IPS-18c (cell line): ENCODE results near the gene TTLL6.
"Not testable (repeated sequence)": the region's sequence is repeated elsewhere in the genome, so short reads cannot be mapped to it uniquely, and the experiment has no call there.

ENCODE experiments used
- H3K4me3 ChIP-seq: 2 replicates; pipeline ENCODE4 v1.7.0; 2013; ENCODE audit warnings: low read depth, mild to moderate bottlenecking, low read length, moderate library complexity; ENCODE audit not compliant: insufficient read depth
- H3K9me3 ChIP-seq: one replicate; pipeline ENCODE4 v1.6.1; 2013; ENCODE audit warnings: mild to moderate bottlenecking, low read length, moderate library complexity; ENCODE audit not compliant: control insufficient read depth, insufficient read depth

TTLL6 gene

DNA sequence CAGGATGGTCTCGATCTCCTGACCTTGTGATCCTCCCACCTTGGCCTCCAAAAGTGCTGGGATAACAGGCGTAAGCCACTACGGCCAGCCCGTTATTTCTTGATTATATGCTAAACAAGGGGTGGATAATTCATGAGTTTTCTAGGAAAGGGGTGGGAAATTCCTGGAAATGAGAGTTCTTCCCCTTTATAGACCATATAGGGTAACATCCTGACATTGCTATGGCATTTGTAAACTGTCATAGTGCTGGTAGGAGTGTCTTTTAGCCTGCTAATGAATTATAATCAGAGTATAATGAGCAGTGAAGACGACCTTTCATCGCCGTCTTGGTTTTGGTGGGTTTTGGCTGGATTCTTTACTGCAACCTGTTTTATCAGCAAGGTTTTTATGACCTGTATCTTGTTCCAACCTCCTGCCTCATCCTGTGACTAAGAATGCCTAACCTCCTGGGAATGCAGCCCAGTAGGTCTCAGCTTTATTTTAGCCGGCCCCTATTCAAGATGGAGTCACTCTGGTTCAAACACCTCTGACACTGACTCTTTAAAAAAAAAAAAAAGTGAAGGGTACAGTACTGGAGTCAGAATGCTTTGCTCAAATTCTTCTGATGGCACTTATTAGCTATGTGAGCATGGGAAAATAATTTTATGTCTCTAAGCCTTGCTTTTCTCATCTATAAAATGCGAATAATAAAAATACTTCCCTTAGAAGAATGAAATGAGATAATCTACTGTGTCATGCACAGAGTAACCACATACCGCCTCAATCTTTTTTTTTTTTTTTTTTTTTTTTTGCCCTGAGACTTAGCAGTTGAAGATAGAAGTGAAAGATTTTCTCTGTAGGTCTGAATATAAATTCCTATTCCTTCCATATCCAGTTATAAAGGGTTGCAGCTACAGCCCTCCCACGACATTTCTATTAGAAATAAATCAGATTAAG is 8.7 kb upstream of the TTLL6 start:
- Histone ChIP-seq H3K9me3 (no peaks in the 10 kb centered on the region), H3K4me3 (no peak overlapping the region)

- H3K9me3 ChIP-seq, H3K4me3 ChIP-seq: not testable (repeated sequence)
These were observed 3.9 kb upstream of the TTLL6 start for GRCh38 chr17:48820936-48821335.

GRCh38 chr17:48819466-48819865 is 2.4 kb upstream of the TTLL6 start:
- no peak overlapping the region for H3K4me3 ChIP-seq
- H3K9me3 ChIP-seq = no peaks in the 10 kb centered on the region

DNA sequence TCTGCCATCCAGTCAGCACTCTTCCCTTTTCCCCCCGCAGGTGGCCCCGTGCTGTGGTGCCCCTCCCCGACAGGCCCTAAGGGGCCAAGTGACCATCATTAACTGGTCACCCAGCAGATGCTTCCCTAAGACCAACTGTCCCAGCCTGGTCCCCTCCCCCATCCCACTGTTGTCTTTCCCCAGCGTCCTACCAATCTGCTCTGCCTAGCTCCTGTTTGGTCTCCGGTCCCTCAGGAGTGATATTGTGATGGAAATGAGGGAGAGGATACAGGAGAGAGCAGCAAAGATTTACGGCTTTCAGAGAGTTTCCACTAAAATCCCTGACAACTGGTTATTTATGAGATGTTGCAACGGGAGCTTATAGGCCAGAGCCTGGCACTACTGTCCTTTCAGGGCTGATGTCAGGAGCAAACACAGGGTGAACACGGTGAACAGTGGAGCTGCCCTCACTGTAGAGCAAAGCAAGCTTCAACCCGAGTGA is 1.4 kb upstream of the TTLL6 start:
- Histone ChIP-seq H3K9me3 (no peaks in the 10 kb centered on the region), H3K4me3 (no peak overlapping the region; the same call in 1 of the 2 replicates)

DNA sequence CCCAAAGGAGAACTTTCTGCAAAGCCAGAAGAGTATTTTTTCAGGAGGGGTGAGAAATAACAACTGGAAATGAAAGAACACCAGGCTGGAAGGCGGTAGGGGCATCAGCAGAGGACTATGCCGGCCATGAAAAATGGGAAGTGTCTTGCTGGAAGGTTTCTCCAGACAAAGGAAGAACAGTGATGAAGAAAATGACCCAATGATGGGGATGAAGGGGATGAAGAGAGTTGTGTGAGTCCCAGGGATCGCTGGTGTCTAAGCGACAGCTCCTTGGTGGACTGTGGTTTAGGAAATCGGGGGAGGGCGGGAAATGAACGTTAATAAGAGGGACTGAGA is 623 bp downstream of the TTLL6 start:
- no peaks in the 10 kb centered on the region for H3K9me3 ChIP-seq
- peak overlapping the region; percentile 84 for H3K4me3 ChIP-seq

DNA sequence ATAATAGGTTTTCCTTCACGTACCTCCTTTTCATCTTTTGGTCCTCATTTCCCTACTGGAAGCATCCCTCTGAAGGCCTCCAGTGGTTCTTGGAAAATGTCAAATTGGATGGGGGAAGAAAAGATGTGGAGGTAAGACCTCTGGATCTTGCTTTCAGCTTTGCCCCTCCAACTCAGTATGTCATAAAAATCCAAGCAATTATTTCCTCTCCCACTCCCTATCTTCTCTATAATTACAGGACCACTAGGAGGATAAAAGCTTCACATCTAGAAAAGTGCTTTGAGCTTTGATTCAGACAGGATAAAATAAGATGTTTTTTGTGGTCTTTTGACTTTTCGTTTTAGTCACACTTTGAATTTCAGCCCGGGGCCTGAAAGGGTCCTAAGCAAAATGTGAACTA is 1.7 kb downstream of the TTLL6 start:
- H3K9me3 ChIP-seq = no peaks in the 10 kb centered on the region
- no peak overlapping the region for H3K4me3 ChIP-seq

DNA sequence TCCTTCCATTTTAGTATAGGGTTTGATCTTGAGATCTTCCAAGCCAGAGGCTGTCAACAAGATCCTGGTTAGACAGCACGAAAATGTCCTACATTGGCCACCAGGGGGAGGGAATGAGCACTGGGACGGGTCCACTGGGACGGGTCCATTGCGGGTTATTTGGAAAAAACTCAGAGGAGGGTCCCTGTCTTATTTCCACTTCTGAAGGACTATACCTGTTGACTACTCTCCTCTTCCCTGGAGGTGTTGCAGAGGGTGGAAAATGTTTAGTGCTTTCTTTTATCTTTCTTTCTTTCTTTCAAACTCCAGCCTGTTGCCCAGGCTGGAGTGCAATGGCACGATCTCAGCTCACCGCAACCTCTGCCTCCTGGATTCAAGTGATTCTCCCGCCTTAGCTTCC is 2.5 kb downstream of the TTLL6 start:
- Histone ChIP-seq H3K9me3 (no peaks in the 10 kb centered on the region), H3K4me3 (no peak overlapping the region)

DNA sequence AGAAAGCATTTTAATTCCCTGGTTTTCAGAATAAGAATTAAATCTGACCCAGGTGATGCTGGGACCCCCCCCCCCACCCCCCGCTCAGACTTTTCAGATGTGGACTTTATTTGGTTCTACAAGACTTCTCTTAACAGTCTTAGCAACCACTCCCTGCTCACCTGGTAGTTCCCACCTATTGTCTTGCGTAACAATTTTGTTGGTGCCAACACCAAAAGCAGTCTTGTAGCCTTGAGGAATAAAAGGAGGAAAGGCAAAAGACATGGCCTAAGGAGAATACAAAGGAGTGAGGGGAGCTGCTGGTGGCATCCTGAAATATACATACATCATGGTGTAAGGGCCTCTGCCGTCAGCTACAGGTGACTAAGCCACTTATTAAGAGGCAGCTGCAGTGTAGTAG is 5.0 kb downstream of the TTLL6 start:
- H3K4me3 ChIP-seq = no peak overlapping the region
- no peaks in the 10 kb centered on the region for H3K9me3 ChIP-seq

DNA sequence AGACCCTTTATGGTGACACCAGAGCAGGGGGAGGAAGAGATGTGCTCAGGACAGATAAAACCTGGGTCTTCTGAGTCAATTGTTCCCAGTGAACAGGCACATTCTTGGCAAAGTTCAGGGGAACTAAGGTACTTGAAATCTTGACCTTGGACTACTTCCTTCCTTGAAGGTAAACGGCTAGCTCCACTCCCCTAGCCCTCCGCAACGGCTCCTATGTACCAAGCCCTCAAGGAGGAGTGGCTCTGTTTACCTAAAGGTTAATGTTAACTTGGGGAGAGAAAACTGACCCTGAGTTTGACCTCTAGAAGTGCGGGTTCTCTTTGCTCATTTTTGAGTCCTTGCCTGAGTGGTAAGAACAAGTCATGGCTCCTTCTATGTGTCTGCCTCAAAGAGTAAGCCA is 7.8 kb downstream of the TTLL6 start:
- Histone ChIP-seq H3K4me3 (no peak overlapping the region), H3K9me3 (no peaks in the 10 kb centered on the region)

DNA sequence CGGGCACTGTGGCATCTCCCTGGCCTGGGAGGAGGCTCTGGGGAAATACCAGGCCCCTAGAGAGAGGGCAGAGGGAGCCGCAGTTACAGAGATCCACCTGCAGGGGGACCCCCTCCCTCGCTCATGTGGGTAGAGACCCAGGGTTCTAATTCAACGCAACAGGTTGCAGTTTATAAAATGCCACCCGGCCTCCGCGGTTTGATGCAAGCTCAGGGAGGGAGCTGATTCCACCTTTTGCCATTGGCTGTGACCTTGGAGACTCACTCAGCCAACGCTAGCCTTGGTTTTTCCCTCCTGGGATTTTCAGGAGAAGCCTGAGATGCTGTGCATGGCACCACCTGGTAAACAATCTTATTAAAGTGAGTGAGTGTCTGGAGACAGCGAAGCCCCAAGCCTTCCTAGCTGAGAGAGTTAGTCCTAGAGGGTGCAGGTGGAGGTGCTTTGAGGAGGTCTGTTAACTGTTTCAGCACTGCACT is 12.1 kb downstream of the TTLL6 start:
- H3K4me3 ChIP-seq = peak overlapping the region; percentile 24; the same call in 1 of the 2 replicates
- no peaks in the 10 kb centered on the region for H3K9me3 ChIP-seq

GRCh38 chr17:48800626-48801217 is 16.3 kb downstream of the TTLL6 start:
- no peaks in the 10 kb centered on the region for H3K9me3 ChIP-seq

DNA sequence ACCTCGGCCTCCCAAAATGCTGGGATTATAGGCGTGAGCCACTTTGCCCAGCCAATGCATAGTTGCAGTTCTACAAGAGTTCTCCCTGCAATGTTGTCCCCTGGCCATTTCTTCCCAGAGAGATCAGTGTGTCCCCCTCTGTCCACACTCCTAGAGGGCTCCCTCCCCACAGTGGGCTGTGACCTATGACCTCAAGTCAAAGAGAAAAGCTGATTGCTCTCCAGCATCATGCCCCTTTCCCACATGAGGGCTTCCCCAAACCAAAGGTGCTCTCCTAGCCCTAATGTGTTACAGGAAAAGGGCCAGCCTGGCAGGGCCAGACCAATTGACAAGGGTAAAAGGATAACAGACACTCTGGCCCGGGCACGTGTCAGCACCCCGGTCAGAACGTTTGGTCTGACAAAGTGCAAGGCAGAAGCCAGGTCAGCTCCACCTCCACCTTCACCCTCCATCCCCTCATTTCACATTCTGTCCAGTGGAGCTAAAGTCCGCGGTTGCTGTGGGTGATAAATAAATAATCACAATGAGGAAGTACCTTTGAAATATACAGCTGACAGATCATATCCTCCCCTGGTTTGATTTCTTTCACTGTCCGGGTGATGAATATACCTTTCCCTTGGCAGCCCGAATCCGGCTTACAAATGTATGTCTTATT is 17.8 kb downstream of the TTLL6 start:
- Histone ChIP-seq H3K4me3 (no peak overlapping the region), H3K9me3 (no peaks in the 10 kb centered on the region)

More at GRCh38 chr17:48800626-48801217, 16.3 kb downstream of the TTLL6 start:
- no peak overlapping the region for H3K4me3 ChIP-seq

GRCh38 chr17:48796163-48796522 is 20.9 kb downstream of the TTLL6 start:
- not testable (repeated sequence) for H3K9me3 ChIP-seq, H3K4me3 ChIP-seq

DNA sequence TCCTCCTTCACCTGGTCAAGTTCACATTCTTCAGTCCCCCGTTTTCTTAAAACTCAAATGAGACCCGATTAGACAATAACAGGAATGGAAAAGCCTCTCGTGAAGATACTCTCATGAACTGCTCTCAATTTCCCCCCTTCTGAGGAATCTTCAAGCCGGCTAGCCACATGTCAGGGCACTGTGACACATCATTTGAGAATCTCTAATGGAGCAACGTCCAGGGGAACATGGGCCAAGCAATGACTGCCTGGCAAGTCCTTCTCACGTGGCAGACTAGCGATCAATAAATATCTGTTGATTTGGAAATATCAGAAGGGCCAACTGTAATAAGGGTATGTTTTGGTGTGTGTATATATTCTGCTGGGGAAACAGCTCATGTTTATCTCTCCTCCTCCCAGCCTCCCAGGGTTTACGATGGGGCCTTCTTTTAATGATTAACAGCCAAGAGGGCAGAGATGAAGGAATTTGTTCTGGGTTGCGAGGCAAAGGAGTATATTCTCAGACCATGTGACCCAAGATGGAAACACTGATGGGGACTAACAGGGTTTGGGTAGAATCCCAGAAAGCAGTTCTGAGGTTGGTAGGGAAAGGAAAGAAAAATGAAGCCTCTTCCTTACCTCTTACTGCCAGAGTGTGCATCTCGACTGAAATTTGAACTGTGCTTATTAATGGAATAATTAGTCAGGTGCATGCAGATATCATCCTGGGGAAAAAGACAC is 21.4 kb downstream of the TTLL6 start:
- Histone ChIP-seq H3K9me3 (no peaks in the 10 kb centered on the region), H3K4me3 (no peak overlapping the region)

DNA sequence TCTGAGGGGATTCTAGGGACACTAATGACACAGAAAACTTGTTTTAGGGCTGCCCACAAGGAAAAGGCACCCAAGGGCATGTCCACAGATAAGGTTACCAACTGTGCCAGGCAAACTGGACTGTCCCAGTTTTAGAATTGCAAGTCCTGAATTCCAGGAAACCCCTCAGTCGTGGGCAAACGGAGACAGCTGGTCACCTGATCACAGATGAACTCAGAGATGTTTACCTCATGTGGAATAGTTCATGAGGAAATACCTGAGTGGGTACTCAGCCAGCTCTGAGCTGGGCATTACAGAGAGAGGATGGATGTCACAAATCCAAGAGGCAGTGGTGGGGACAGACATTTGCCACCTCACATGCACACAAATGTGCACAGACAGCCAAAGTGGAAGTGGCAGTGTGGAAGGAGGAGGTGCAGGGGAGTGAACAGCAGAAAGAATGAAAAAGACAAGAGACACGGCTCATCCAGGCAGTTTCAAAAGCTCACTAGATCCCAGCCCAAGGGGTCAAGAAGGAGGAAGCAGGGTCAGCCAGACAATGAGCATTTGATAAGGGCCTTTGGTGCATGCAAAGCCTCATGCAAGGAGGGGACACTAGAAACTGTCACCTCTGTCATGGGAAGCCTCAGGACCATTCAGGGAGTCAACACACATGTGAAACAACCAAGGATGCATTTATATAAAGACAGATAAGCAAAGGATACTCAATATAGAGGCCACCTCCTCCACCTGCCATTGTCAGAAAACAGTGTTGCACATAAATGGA is 24.8 kb downstream of the TTLL6 start:
- H3K9me3 ChIP-seq = no peaks in the 10 kb centered on the region
- H3K4me3 ChIP-seq = no peak overlapping the region

DNA sequence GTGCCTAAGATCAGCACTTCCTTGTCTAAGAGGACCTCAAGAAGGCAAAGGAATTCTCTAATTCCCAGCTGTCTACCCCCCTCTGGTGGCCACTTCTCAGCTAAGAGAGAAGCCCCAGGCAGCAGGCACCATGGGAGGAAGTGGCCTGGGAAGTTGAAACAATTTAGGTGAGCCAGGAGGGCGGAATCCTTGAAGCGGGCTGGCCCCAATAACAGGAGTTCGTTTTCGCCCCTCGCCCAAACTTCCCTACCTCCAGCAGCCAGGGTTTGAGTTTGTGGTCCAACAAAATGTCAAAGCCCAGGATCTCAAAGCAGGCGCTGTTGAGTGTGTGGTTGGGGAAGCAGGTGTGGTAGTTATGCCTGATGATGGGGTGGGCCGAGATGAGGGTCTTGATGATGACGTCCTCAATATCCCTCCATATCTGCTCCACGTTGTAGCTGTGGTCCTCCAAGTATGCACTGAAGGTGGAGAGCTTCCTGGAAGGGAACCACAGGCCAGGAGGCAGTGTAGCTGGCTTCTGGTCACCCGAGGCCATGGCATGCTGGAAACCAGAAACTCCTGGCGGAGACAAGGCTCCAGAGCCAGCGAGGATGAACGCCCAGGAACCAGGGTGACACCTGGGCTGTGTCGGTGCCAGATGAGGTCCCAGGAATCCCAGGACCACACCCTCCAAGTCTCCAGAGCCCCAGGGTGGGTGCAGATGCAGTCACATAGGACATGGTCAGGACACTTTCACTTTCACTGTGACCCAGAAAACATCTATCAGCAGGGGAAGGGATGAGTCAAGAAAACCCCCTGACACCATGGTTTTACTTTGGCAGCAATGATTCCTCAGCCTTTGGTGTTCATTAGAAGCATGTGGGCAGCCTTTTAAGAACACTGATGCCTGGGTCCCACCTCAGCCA is 25.6 kb downstream of the TTLL6 start:
- H3K4me3 ChIP-seq = no peak overlapping the region
- H3K9me3 ChIP-seq = no peaks in the 10 kb centered on the region
